ENCODE measurements around the gene NOVA2. TPM values are rescaled to one million over a fixed set of nuclear protein-coding genes. Genes with fewer than 3 reads are reported as not detected.
A peak's percentile ranks its signal among the peaks of the same experiment; 100 is the strongest.

NOVA2 gene
- total RNA-seq, 4 donors from 2014 or later, result 0.74 to 10.9 (median 3.8) TPM

- peak; percentile 99 for ATAC-seq (ENCODE audit: low FRiP score)
- no peak for TF ChIP-seq CTCF (IDR thresholded peaks at IDR 0.05)
These were observed 70.7 kb downstream of the NOVA2 start for GRCh38 chr19:45902651-45903625.

GRCh38 chr19:45901912-45902650 is 71.6 kb downstream of the NOVA2 start, which contains the start of gene MYPOP:
TSS of gene MYPOP (minus strand) at chr19:45902613. CDS start at chr19:45901773, 840 bp downstream.
- TF ChIP-seq CTCF (IDR thresholded peaks at IDR 0.05), result no peak
- DNase-seq (ENCODE audit: low spot score) (no peak), ATAC-seq (ENCODE audit: low FRiP score) (no peak)

More at GRCh38 chr19:45902651-45903625, 70.7 kb downstream of the NOVA2 start:
- peak; percentile 86 for DNase-seq (ENCODE audit: low spot score)

- no peak for ATAC-seq (ENCODE audit: low FRiP score)
These were observed 72.2 kb downstream of the NOVA2 start for GRCh38 chr19:45901432-45901911.

GRCh38 chr19:45900738-45901431 is 72.8 kb downstream of the NOVA2 start:
- TF ChIP-seq CTCF (IDR thresholded peaks at IDR 0.05), result no peak
- DNase-seq (ENCODE audit: low spot score), result no peak
- ATAC-seq (ENCODE audit: low FRiP score), result no peak

More at GRCh38 chr19:45901432-45901911, 72.2 kb downstream of the NOVA2 start:
- no peak for TF ChIP-seq CTCF (IDR thresholded peaks at IDR 0.05)
- DNase-seq (ENCODE audit: low spot score), result peak; percentile 38

- no peak for TF ChIP-seq CTCF (IDR thresholded peaks at IDR 0.05)
- ATAC-seq (ENCODE audit: low FRiP score) (no peak), DNase-seq (ENCODE audit: low spot score) (no peak)
These were observed 73.6 kb downstream of the NOVA2 start for GRCh38 chr19:45899919-45900589.

GRCh38 chr19:45899253-45899652 is 74.4 kb downstream of the NOVA2 start:
- ATAC-seq (ENCODE audit: low FRiP score) (no peak), DNase-seq (ENCODE audit: low spot score) (no peak)
- TF ChIP-seq CTCF (IDR thresholded peaks at IDR 0.05), result no peak
